HepG2 (cell line): ENCODE measurements around the gene CES2. TPM values are rescaled to one million over a fixed set of nuclear protein-coding genes. Genes with fewer than 3 reads are reported as not detected.

Experiments
- ASH2L ChIP-seq: fragments of 300-600, 200-600 bp; sonication (generic); IDR thresholded peaks from 2 replicates; pipeline ENCODE4 v1.7.0; 2017; ENCODE audit warnings: low read depth, mild to moderate bottlenecking, moderate library complexity, mixed read lengths, low read length; ENCODE audit not compliant: insufficient read length
- DRAP1 ChIP-seq: IDR thresholded peaks from 2 replicates; pipeline ENCODE4 v1.6.1; 2016; ENCODE audit warnings: missing genetic modification reagents, missing compliant biosample characterization
- DZIP1 ChIP-seq: sonication (generic); formaldehyde crosslinking; IDR thresholded peaks from 2 replicates; pipeline ENCODE4 v1.5.0; 2020; ENCODE audit warnings: mild to moderate bottlenecking, missing genetic modification reagents
- EP300 ChIP-seq, 3 experiments: sonication (generic) in 1 of 3; formaldehyde crosslinking in 1 of 3; IDR thresholded peaks; 2 replicates each; pipeline versions ENCODE4 v1.5.1 to v1.6.1; 2011 to 2020; ENCODE audit warnings: low read depth in 2 of 3, low read length in 2 of 3, borderline replicate concordance in 1 of 3, improper control_type of control experiment in 1 of 3, mild to moderate bottlenecking in 1 of 3, missing genetic modification reagents in 1 of 3, moderate library complexity in 1 of 3
- FOXK1 ChIP-seq: sonication (generic); formaldehyde crosslinking; IDR thresholded peaks from 2 replicates; pipeline ENCODE4 v1.4.0; 2020; ENCODE audit warnings: low read depth, missing genetic modification reagents, borderline replicate concordance
- GATAD1 ChIP-seq: IDR thresholded peaks from 2 replicates; pipeline ENCODE4 v1.6.1; 2016; ENCODE audit warnings: missing genetic modification reagents, missing compliant biosample characterization
- HMG20B ChIP-seq: conservative IDR thresholded peaks from 2 replicates; pipeline ENCODE4 v1.6.1; 2016; ENCODE audit warnings: missing genetic modification reagents, missing compliant biosample characterization
- KDM3A ChIP-seq: IDR thresholded peaks from 2 replicates; pipeline ENCODE4 v1.6.1; 2018; ENCODE audit warnings: low read depth, missing compliant biosample characterization
- MED8 ChIP-seq: sonication (generic); formaldehyde crosslinking; IDR thresholded peaks from 2 replicates; pipeline ENCODE4 v1.8.1; 2023; ENCODE audit warnings: mild to moderate bottlenecking, missing genetic modification reagents; ENCODE audit not compliant: insufficient replicate concordance
- MTA3 ChIP-seq: sonication (generic); formaldehyde crosslinking; IDR thresholded peaks from 2 replicates; pipeline ENCODE4 v1.4.0; 2020; ENCODE audit warnings: missing genetic modification reagents
- MXD1 ChIP-seq: sonication (generic); formaldehyde crosslinking; IDR thresholded peaks from 2 replicates; pipeline ENCODE4 v1.4.0; 2020; ENCODE audit warnings: mild to moderate bottlenecking, missing genetic modification reagents
- NCOA5 ChIP-seq: sonication (generic); formaldehyde crosslinking; IDR thresholded peaks from 2 replicates; pipeline ENCODE4 v1.4.0; 2020; ENCODE audit warnings: missing genetic modification reagents
- NFE2L1 ChIP-seq: sonication (generic); formaldehyde crosslinking; IDR thresholded peaks from 2 replicates; pipeline ENCODE4 v1.4.0; 2020; ENCODE audit warnings: missing genetic modification reagents, mild to moderate bottlenecking, borderline replicate concordance
- PAWR ChIP-seq: sonication (generic); formaldehyde crosslinking; IDR thresholded peaks from 2 replicates; pipeline ENCODE4 v1.4.0; 2020; ENCODE audit warnings: missing genetic modification reagents, mild to moderate bottlenecking, borderline replicate concordance
- SALL2 ChIP-seq: sonication (generic); formaldehyde crosslinking; IDR thresholded peaks from 2 replicates; pipeline ENCODE4 v1.8.1; 2023; ENCODE audit warnings: mild to moderate bottlenecking, missing genetic modification reagents, inconsistent platforms
- TARDBP ChIP-seq: sonication (generic); formaldehyde crosslinking; IDR thresholded peaks from 2 replicates; pipeline ENCODE4 v1.8.0; 2022; ENCODE audit warnings: mild to moderate bottlenecking, missing genetic modification reagents
- TIGD3 ChIP-seq: sonication (generic); formaldehyde crosslinking; IDR thresholded peaks from 2 replicates; pipeline ENCODE4 v1.5.1; 2020; ENCODE audit warnings: mild to moderate bottlenecking, missing genetic modification reagents, borderline replicate concordance
- ZBTB42 ChIP-seq: sonication (generic); formaldehyde crosslinking; IDR thresholded peaks from 2 replicates; pipeline ENCODE4 v1.5.0; 2020; ENCODE audit warnings: mild to moderate bottlenecking, missing genetic modification reagents
- ZBTB49 ChIP-seq: sonication (generic); formaldehyde crosslinking; IDR thresholded peaks from 2 replicates; pipeline ENCODE4 v1.4.0; 2020; ENCODE audit warnings: missing genetic modification reagents, borderline replicate concordance
- ZNF724P ChIP-seq: sonication (generic); formaldehyde crosslinking; IDR thresholded peaks from 2 replicates; pipeline ENCODE4 v1.8.0; 2022; ENCODE audit warnings: missing genetic modification reagents, borderline replicate concordance
- ZNF839 ChIP-seq: sonication (generic); formaldehyde crosslinking; IDR thresholded peaks from 2 replicates; pipeline ENCODE4 v1.4.0; 2020; ENCODE audit warnings: missing genetic modification reagents, mild to moderate bottlenecking, borderline replicate concordance
- polyA plus RNA-seq, 8 experiments: library from polyadenylated mRNA; depleted of rRNA in 3 of 8; stranded (reverse) in 7 of 8; unstranded in 1 of 8; fragments of >200 nt; fragmentation: Illumina TruSeq in 4 of 8; extraction: Trizol in 4 of 8; gene quantifications; 2 replicates each; pipeline versions ENCODE4 v1.2.1 to v1.2.3, GENCODE V29; 2011 to 2016; ENCODE audit warnings: low read depth in 4 of 8, missing spikeins in 1 of 8, mixed read lengths in 1 of 8; ENCODE audit not compliant: insufficient read depth in 1 of 8
- total RNA-seq, 5 experiments: library from RNA; depleted of rRNA; stranded (reverse); fragments of >200 nt; fragmentation: Illumina TruSeq; extraction: Trizol; gene quantifications; 2 replicates each; pipeline ENCODE4 v1.2.3, GENCODE V29; 2016; ENCODE audit warnings: low read depth in 1 of 5

CES2 gene
- total and polyA plus RNA-seq, 2 of the 13 experiments (the other 11 are each of a cell fraction or from before 2014, with no cell fraction given): 50.6 to 63.8 TPM

- peak; percentile 93 for TF ChIP-seq MED8
- TF ChIP-seq PAWR (CRISPR knock-in tag): no peak
- no peak for TF ChIP-seq MTA3 (CRISPR knock-in tag)
- TF ChIP-seq NCOA5 (CRISPR knock-in tag): no peak; the same call in 1 of the 2 replicates
- TF ChIP-seq ZBTB42 (CRISPR knock-in tag): peak; percentile 28; the same call in 1 of the 2 replicates
- peak; percentile 99 for TF ChIP-seq SALL2 (CRISPR knock-in tag)
- TF ChIP-seq NFE2L1 (CRISPR knock-in tag): no peak
- TF ChIP-seq ZNF839 (CRISPR knock-in tag): no peak
- peak; percentile 11; the same call in 1 of the 2 replicates for TF ChIP-seq ZBTB49
- peak; percentile 96 for TF ChIP-seq ASH2L
- TF ChIP-seq KDM3A (CRISPR knock-in tag): peak; percentile 96
- peak; percentile 51 for TF ChIP-seq DZIP1 (CRISPR knock-in tag)
- peak; percentile 93 for TF ChIP-seq MXD1
- TF ChIP-seq TARDBP: peak; percentile 91
- TF ChIP-seq EP300 (IDR thresholded peaks at IDR 0.05; ENCODE audit: low read depth in 2 of 2, low read length in 2 of 2): peak; percentile 22 to 61; a peak in 2 of 4 replicates
- no peak for TF ChIP-seq EP300 (CRISPR knock-in tag; IDR thresholded peaks at IDR 0.05; ENCODE audit: borderline replicate concordance)
- TF ChIP-seq HMG20B (CRISPR knock-in tag): peak; percentile 19; the same call in 1 of the 2 replicates
- peak; percentile 64; the same call in 1 of the 2 replicates for TF ChIP-seq ZNF724P (CRISPR knock-in tag)
- peak; percentile 87 for TF ChIP-seq FOXK1
- TF ChIP-seq GATAD1 (CRISPR knock-in tag): peak; percentile 98
- peak; percentile 98 for TF ChIP-seq TIGD3 (CRISPR knock-in tag)
- TF ChIP-seq DRAP1 (CRISPR knock-in tag): peak; percentile 72
Measured at GRCh38 chr16:66934138-66934838, 1.0 kb upstream of the CES2 start, which contains the start of gene CIAO2B (continued).
